Type B pancreatic cell (in vitro differentiated cells): ENCODE results near the gene MGST1. TPM values are rescaled to one million over a fixed set of nuclear protein-coding genes. Genes with fewer than 3 reads are reported as not detected.
"Not testable (repeated sequence)": the region's sequence is repeated elsewhere in the genome, so short reads cannot be mapped to it uniquely, and the experiment has no call there.

Experiments
- DNase-seq: peaks from one replicate; pipeline ENCODE4 v3.0.0; 2021; ENCODE audit warnings: mixed read lengths; ENCODE audit not compliant: unreplicated experiment; ENCODE audit errors: extremely low spot score
- H3K27ac Mint-ChIP-seq: 2 replicates; pipeline ENCODE4 v1.8.0; 2021; ENCODE audit warnings: mild to moderate bottlenecking, mixed read lengths
- H3K27me3 Mint-ChIP-seq: 2 replicates; pipeline ENCODE4 v1.8.0; 2021; ENCODE audit warnings: mixed read lengths
- H3K36me3 Mint-ChIP-seq: 2 replicates; pipeline ENCODE4 v1.8.0; 2021; ENCODE audit warnings: mixed read lengths
- H3K4me1 Mint-ChIP-seq: one replicate; pipeline ENCODE4 v1.8.0; 2021; ENCODE audit warnings: mixed read lengths; ENCODE audit not compliant: unreplicated experiment
- H3K4me3 Mint-ChIP-seq: 2 replicates; pipeline ENCODE4 v1.8.0; 2021; ENCODE audit warnings: mild to moderate bottlenecking, mixed read lengths
- H3K9me3 Mint-ChIP-seq: 2 replicates; pipeline ENCODE4 v1.8.0; 2021; ENCODE audit warnings: mixed read lengths
- CTCF ChIP-seq: fragments of 200-600 bp; sonication (generic); conservative IDR thresholded peaks from 2 replicates; pipeline ENCODE4 v1.5.0; 2021; ENCODE audit warnings: antibody characterized with exemption, mild to moderate bottlenecking
- total RNA-seq: library from RNA; stranded (reverse); gene quantifications from 2 replicates; pipeline ENCODE4 v1.2.1, GENCODE V29; 2021; ENCODE audit warnings: low replicate concordance

MGST1 gene
- total RNA-seq, 1 donor from 2014 or later = 71.6 TPM

DNA sequence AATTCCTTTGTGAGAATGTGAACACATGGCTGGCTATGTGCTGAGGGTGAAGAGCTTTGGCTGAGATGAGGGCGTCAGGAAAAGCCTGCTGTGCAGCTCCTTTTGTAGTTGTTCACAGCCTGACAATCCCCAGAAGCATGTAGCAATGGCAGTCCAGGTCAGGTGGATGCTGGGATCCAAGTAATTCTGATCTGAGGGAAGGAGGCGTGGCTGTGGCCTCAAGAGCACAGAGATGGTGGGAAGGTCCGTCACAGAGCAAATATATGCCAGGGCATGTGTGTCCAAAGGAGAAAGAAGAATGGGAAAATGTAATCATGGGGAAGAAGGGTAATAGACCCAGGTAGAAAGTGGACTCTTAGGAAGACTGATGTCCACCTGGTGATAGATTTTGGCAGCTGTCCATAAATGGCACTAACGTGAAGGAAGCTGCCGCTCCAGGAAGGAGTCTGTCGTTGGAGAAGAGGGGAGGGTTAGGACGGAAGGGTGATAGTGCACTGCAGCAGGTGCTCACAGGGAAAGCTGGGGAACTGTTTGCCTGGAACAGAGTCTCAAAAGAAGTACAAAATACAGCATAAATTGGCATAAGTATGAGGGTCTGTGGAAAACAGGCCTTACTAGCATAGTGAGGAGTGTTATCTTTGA, 13.8 kb downstream of the MGST1 start:
- Mint-ChIP-seq H3K27me3 (no peaks in the 10 kb centered on the region), H3K4me1 (no peaks in the 10 kb centered on the region), H3K4me3 (no peak overlapping the region), H3K27ac (no peak overlapping the region), H3K36me3 (peaks cover 51% of the 10 kb centered on the region), H3K9me3 (no peaks in the 10 kb centered on the region)
- DNase-seq = no peak
- TF ChIP-seq CTCF = no peak

DNA sequence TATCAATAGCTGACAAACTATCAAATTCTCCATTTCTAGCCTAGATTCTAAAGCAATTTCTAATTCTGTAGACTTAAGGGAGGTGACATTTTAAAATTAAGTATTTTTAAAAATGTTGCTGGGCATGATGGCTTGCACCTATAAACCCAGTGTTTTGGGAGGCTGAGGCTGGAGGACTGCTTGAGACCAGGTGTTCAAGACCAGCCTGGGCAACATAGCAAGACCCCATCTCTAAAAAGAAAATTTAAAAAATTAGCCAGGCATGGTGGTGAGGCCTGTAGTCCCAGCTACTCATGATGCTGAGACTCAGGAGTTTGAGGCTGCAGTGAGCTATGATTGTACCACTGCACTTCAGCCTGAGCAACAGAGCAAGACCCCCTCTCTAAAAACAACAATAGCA, 15.1 kb downstream of the MGST1 start:
- Mint-ChIP-seq H3K4me1 (no peaks in the 10 kb centered on the region), H3K36me3 (peaks cover 54% of the 10 kb centered on the region), H3K9me3 (no peaks in the 10 kb centered on the region), H3K27ac (no peak overlapping the region), H3K27me3 (no peaks in the 10 kb centered on the region), H3K4me3 (no peak overlapping the region)
- TF ChIP-seq CTCF = no peak
- no peak for DNase-seq

DNA sequence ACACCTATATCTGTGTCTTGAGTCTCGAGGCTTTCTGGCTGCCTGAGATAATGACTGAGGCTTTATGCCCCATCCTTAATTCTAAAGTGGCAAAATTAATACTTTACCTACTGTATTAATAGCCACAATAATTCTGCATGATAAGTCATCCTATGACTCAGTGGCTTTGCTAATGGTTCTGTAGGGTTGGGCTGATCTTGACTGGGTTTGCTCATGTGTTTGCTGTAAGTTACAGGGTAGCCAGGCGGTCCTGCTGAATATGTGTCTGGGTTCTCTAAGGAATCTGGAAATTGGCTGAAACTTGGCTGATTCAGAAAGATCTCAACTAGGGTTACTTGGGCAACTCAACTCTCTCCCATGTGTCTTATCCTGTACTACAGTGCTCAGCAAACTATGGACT, 21.7 kb downstream of the MGST1 start:
- Mint-ChIP-seq H3K4me1 (no peaks in the 10 kb centered on the region), H3K4me3 (no peak overlapping the region), H3K36me3 (peaks cover 8% of the 10 kb centered on the region), H3K27ac (no peak overlapping the region), H3K27me3 (no peaks in the 10 kb centered on the region), H3K9me3 (no peaks in the 10 kb centered on the region)
- no peak for DNase-seq
- TF ChIP-seq CTCF = no peak

DNA sequence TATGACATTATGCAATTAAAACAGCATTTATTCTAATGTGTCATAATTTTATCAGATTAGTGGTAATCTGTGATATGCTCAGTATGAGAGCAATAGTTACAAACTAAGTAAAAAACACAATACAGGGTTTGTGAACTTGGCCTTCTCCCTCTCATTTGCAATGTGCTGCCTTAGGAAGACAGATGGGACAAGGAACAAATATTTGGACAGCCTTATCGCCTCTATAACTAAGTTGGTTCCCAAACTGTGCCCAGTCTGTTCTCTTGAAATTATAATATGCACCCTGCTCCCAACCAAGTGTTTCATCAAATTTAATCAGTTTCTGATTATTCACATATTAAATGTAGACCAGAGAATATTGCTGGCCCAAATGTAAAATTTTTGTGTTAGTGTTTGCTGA, 22.7 kb downstream of the MGST1 start:
- H3K27me3 Mint-ChIP-seq = no peaks in the 10 kb centered on the region
- H3K36me3 Mint-ChIP-seq = peaks cover 8% of the 10 kb centered on the region
- no peak for TF ChIP-seq CTCF
- no peak overlapping the region for H3K27ac Mint-ChIP-seq
- no peaks in the 10 kb centered on the region for H3K9me3 Mint-ChIP-seq
- H3K4me1 Mint-ChIP-seq = no peaks in the 10 kb centered on the region
- no peak overlapping the region for H3K4me3 Mint-ChIP-seq
- no peak for DNase-seq

GRCh38 chr12:16382652-16383312, 35.3 kb downstream of the MGST1 start:
- H3K36me3 Mint-ChIP-seq, H3K27ac Mint-ChIP-seq, H3K4me3 Mint-ChIP-seq, DNase-seq, H3K27me3 Mint-ChIP-seq, H3K9me3 Mint-ChIP-seq, H3K4me1 Mint-ChIP-seq: not testable (repeated sequence)

DNA sequence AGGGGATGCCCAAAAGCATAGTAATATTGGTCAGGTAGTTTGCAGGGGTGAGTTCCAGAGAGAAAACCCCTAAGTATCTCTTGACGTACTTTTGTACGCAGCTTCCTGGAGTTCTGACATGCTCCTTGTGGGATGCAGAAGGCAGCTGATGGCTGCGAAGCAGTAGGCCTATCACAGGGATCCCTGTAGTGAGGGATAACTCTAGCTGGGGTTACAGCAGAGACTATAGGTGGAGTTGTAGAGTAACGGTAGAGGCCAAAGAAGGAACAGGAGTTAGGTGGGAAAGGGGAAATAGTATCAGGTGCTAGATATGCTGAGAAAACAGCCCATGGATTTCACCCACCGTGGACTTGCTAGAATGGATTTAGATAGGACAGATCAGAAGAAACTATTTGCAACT, 37.3 kb downstream of the MGST1 start:
- Mint-ChIP-seq H3K4me1 (no peaks in the 10 kb centered on the region), H3K4me3 (no peak overlapping the region), H3K9me3 (no peaks in the 10 kb centered on the region), H3K27me3 (peaks cover 5% of the 10 kb centered on the region), H3K36me3 (no peaks in the 10 kb centered on the region), H3K27ac (no peak overlapping the region)
- no peak for DNase-seq
- TF ChIP-seq CTCF = no peak
